Calu3 (cell line): Measurements from ENCODE around the gene MN1. TPM values are rescaled to one million over a fixed set of nuclear protein-coding genes. Genes with fewer than 3 reads are reported as not detected.
A peak's percentile ranks its signal among the peaks of the same experiment; 100 is the strongest.

Experiments used
- BruUV-seq: library from RNA; stranded (reverse); fragments of 400-500 nt; replicated peaks from 2 replicates; lab custom pipeline; 2021; lab: Mats Ljungman, UMichigan
- CTCF ChIA-PET: fragments of 300-600 bp; sonication (Branson Sonifier 250); formaldehyde crosslinking; loops from one replicate; lab custom pipeline; 2022; ENCODE audit warnings: antibody characterized with exemption; lab: Charles Lee
- DNase-seq: peaks from one replicate; pipeline ENCODE4 v3.0.0; 2022
- H3K27ac Mint-ChIP-seq: one replicate; pipeline ENCODE4 v1.8.0; 2022; ENCODE audit warnings: mixed read lengths; ENCODE audit not compliant: unreplicated experiment
- H3K27me3 Mint-ChIP-seq: one replicate; pipeline ENCODE4 v1.8.0; 2022; ENCODE audit warnings: mixed read lengths; ENCODE audit not compliant: unreplicated experiment
- H3K36me3 Mint-ChIP-seq: one replicate; pipeline ENCODE4 v1.8.0; 2022; ENCODE audit warnings: mild to moderate bottlenecking, moderate library complexity, mixed read lengths; ENCODE audit not compliant: insufficient read depth, unreplicated experiment
- H3K4me1 Mint-ChIP-seq: one replicate; pipeline ENCODE4 v1.8.0; 2022; ENCODE audit warnings: mild to moderate bottlenecking, low read depth, mixed read lengths; ENCODE audit not compliant: unreplicated experiment
- H3K4me3 Mint-ChIP-seq: one replicate; pipeline ENCODE4 v1.8.0; 2022; ENCODE audit warnings: mild to moderate bottlenecking, low read depth, moderate library complexity, mixed read lengths; ENCODE audit not compliant: unreplicated experiment
- H3K9me3 Mint-ChIP-seq: one replicate; pipeline ENCODE4 v1.8.0; 2022; ENCODE audit warnings: low read depth, mixed read lengths; ENCODE audit not compliant: unreplicated experiment
- intact Hi-C: fragments of 100-400 bp; cut with micrococcal nuclease; formaldehyde crosslinking; loops from one replicate; pipeline ENCODE4 v1.10.0; 2022; ENCODE audit not compliant: unreplicated experiment
- total RNA-seq: library from RNA; stranded (reverse); gene quantifications from 2 replicates; pipeline ENCODE4 v1.2.3, GENCODE V29; 2022
- TF ChIP-seq, protein P1 (sequence below): fragments of 200-600 bp; IDR thresholded peaks from one replicate; pipeline ENCODE4 v1.8.0; 2022; ENCODE audit warnings: antibody characterized with exemption; ENCODE audit not compliant: unreplicated experiment

The MN1 gene
- total RNA-seq, 1 experiment from 2014 or later: 2.3 TPM

DNA sequence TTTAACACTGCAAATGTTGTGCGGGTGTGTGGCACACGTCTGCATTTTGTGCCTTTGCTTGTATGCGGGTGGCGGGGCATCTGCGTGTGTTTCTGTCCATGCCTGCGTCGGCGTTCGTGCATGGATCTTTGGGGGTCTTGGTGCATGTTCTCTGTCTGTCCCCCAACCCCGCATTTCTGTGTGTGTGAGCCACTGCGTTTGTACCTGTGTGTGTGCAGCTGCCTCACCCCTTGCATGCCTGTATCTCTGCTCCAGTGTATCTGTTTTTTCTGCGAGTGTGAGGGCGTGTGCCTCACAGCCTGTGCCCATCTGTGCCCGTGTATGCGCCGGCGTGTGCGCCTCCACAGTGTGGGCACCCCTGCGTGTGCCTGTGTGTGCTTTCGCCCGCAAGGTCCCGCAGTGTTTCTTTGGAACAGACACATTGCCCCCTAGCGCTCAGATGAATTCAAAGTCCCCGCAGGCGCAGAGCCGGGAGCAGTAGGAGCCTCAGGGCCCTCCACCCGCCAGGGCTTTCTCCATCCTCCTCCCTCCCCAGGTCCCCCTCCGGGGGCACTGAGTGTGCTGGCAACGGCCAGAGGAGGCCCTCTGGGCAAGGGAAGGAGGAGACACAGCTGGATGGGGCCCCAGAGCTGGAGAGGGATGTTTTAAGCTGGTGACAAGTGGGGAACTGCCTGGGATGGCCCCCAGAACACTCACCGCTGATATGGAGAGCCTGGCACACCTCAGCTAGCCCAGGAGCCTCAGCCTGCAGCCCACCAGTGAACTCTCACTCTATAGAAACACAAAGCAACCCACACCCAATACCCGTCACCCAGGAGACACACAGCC lies 3.1 kb upstream of the MN1 start:
- H3K9me3 Mint-ChIP-seq: no peaks in the 10 kb centered on the region
- peaks cover 36% of the 10 kb centered on the region for H3K27me3 Mint-ChIP-seq
- intact Hi-C loops: loop anchor here (10.0 kb wide), 1 partner anchor 180 kb away; no protein-coding TSS in a partner anchor
- H3K4me1 Mint-ChIP-seq: peaks cover 18% of the 10 kb centered on the region
- peaks cover 26% of the 10 kb centered on the region for H3K36me3 Mint-ChIP-seq
- CTCF ChIA-PET: interaction anchor here (0.9 kb wide), 1 partner anchor 400 kb away, joined by 3 read pairs; no protein-coding TSS in a partner anchor
- TF ChIP-seq, protein P1, sequence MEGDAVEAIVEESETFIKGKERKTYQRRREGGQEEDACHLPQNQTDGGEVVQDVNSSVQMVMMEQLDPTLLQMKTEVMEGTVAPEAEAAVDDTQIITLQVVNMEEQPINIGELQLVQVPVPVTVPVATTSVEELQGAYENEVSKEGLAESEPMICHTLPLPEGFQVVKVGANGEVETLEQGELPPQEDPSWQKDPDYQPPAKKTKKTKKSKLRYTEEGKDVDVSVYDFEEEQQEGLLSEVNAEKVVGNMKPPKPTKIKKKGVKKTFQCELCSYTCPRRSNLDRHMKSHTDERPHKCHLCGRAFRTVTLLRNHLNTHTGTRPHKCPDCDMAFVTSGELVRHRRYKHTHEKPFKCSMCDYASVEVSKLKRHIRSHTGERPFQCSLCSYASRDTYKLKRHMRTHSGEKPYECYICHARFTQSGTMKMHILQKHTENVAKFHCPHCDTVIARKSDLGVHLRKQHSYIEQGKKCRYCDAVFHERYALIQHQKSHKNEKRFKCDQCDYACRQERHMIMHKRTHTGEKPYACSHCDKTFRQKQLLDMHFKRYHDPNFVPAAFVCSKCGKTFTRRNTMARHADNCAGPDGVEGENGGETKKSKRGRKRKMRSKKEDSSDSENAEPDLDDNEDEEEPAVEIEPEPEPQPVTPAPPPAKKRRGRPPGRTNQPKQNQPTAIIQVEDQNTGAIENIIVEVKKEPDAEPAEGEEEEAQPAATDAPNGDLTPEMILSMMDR: peak; percentile 70
- H3K4me3 Mint-ChIP-seq: no peak overlapping the region
- no TSS peak for BruUV-seq
- H3K27ac Mint-ChIP-seq: no peak overlapping the region
- DNase-seq: peak; percentile 82

DNA sequence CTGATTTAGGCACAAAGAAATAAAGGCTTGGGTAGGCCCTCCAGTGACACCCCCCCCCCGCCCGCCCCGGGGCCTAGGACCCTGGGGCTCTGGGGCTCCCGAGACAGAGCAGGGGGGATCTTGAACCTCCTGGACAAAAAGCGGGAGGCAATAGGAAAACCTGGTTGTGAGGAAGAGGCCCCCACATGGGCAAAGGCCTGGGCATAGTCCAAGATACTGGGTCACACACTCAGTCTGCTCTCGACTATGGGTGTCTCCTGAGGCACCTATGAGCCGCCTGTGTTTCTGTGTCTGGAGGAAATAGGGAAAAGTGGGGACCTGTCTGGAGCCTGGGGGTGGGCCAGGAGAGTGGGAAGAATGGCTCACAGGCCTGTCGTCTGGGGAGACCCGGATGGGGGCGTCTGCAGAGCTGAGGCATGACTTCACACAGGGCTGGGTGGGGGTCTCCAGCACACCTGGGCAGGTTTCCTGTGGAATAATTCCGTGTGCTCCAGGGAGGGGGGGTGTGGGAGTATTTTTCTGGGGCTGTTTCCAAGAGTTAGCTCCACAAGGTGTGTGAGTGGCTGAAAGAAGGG lies 2.4 kb upstream of the MN1 start:
- no peak overlapping the region for H3K4me3 Mint-ChIP-seq

DNA sequence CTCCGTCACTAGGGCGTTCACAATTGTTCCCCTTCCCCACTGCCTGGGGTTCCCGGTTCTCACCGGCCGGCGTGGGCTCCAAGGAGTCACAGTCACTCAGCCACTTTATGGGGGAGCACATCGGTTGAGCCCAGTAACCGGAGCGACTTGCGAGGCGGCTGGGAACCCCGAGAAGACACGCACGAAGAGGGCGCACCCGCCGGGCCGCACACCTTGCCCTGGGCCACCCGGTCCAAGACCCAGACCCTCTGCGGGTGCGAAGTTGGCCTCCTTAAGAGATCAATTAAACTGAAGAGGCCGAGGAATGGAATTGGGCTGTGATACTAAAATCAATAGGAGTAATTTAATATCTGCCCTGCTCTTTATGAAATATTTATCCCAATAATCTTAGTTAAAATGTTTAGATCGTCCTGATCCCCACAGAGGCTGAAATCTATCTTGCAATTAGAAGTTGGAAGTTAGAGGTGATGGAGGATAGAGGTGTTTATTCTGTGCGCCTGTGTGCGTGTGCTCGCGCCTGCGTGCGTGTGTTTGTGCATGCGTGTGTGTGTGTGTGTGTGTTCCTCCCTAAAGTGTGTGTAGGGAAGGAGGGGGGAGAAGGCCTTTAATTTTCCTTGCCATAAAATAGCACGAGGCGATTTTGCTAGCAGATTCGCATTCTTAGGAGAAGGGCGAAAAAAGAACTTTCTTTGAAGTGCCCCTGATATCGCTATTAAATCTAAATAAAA lies 954 bp upstream of the MN1 start:
- intact Hi-C loops: loop anchor here (2.0 to 10.0 kb wide), 3 partner anchors 178 to 1046 kb away; no protein-coding TSS in a partner anchor
- H3K27me3 Mint-ChIP-seq: peaks cover 19% of the 10 kb centered on the region
- peak overlapping the region; percentile 52 for H3K27ac Mint-ChIP-seq
- CTCF ChIA-PET: interaction anchor here (1.4 kb wide), 1 partner anchor 79 kb away, joined by 3 read pairs; no protein-coding TSS in a partner anchor
- no peaks in the 10 kb centered on the region for H3K9me3 Mint-ChIP-seq
- peaks cover 18% of the 10 kb centered on the region for H3K4me1 Mint-ChIP-seq
- TF ChIP-seq, protein P1: no peak
- H3K36me3 Mint-ChIP-seq: peaks cover 26% of the 10 kb centered on the region
- no peak for DNase-seq
- H3K4me3 Mint-ChIP-seq: peak overlapping the region; percentile 82
- BruUV-seq: no TSS peak

More for the DNA sequence above, 2.4 kb upstream of the MN1 start:
- DNase-seq: no peak
- Mint-ChIP-seq H3K36me3 (peaks cover 26% of the 10 kb centered on the region), H3K27ac (no peak overlapping the region), H3K9me3 (no peaks in the 10 kb centered on the region), H3K4me1 (peaks cover 18% of the 10 kb centered on the region), H3K27me3 (peaks cover 32% of the 10 kb centered on the region)
- intact Hi-C loops: loop anchor here (2.0 to 10.0 kb wide), 3 partner anchors 179 to 1047 kb away; no protein-coding TSS in a partner anchor
- TF ChIP-seq, protein P1: no peak
- CTCF ChIA-PET: no interaction called here
- no TSS peak for BruUV-seq

GRCh38 chr22:27801202-27801615 lies 347 bp downstream of the MN1 start:
- no peaks in the 10 kb centered on the region for H3K9me3 Mint-ChIP-seq
- intact Hi-C loops: loop anchor here (10.0 kb wide), 1 partner anchor 176 kb away; no protein-coding TSS in a partner anchor
- peaks cover 8% of the 10 kb centered on the region for H3K27me3 Mint-ChIP-seq
- TF ChIP-seq, protein P1: no peak
- peaks cover 26% of the 10 kb centered on the region for H3K36me3 Mint-ChIP-seq
- peaks cover 18% of the 10 kb centered on the region for H3K4me1 Mint-ChIP-seq
- DNase-seq: peak; percentile 51
- H3K4me3 Mint-ChIP-seq: peak overlapping the region; percentile 82
- BruUV-seq: no TSS peak
- CTCF ChIA-PET: interaction anchor here (0.6 to 1.4 kb wide), 3 partner anchors 78 to 939 kb away, joined by 3 to 6 read pairs (median 3); no protein-coding TSS in a partner anchor
- no peak overlapping the region for H3K27ac Mint-ChIP-seq
